Measurements from ENCODE around the gene CELSR3.

The CELSR3 gene

DNA sequence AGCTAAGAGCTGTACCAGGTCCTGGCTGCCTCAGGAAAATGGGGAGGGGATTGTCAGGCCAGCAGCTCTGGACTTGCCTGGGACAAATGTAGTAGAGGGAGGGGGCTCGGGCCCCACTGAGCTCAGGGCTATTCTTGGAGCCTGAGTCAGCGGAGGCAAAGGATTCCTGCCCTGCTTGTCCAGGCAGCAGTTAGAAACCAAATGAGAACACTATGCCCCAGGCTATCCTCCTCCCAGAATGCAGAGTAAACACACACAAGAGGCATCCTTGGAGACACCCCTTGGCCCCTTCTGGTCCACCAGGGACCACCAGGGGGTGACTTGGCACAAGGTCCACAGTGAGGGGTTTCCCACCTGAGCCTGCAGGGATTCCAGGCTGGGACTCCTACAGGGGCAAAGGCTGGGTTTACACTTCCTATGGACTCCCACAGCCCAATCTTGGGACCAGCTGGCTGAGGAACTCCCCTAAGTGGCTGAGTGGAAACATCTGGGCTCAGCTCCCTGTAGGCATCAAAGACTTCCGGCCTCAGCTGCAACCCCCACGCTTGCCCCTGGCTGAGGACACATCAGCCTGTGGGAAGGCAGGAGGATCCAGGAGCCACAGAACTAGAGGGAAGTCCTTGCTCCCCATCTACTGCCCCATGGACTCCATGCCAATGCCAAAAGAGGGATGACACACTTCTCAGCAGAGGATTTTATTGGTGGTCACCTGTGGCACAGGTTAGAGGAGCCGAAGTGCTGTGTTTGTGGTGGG is 64.2 kb downstream of the CELSR3 start:
- DNase-seq = no peak

DNA sequence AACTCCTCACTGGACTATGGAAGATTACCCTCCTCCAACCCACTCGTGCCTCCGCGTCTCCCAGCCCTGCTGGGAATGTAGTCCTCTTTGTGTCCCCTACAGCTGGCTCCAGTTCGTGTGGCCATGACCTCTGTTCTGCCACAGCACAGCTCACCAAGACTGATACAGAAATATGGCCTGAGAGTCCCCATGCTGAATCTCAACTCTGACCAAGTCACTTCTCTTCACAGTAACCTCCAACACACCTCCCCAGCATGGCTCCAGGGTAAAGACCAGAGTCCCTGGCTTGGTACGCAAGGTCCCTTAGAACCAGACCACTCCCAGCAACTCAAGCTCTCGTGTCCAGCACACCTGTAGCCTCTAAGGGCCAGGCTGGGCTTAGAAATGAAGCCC is 65.3 kb downstream of the CELSR3 start:
- no peak for DNase-seq

DNA sequence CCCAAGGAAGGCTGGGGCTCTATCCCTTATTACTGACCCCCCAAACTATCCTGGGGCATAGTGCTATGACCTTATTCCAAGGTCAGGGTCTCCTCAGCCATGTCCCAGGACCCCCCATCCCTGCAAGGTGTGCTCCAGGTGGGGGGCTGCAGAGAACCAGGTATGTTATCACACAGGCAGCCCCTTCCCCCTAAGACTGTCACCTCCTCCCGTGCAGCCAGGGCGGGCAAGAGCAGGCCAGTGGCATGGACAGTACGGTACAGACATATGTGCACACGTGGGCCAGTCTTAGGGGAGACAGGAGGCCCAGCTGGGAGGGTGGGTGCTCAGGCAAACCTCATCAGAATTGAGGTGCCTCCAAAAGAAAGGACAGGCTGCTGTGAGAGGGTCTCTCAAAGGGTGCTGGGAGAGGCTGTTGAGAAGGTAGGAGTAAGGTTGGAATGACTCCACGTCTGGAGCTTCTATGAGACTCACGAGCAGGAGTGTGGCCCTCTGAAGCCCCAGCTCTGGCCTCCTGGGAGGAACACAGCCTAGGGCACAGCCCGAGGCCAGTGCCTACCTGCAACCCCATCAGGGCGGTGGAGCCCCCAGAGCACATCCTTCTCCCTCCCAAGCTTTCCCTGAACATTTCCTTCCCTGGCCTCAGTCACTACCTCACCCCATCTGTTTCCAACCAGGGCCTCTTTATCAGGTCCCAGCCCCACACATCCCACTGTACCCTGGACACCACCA is 65.8 kb downstream of the CELSR3 start:
- DNase-seq = no peak

DNA sequence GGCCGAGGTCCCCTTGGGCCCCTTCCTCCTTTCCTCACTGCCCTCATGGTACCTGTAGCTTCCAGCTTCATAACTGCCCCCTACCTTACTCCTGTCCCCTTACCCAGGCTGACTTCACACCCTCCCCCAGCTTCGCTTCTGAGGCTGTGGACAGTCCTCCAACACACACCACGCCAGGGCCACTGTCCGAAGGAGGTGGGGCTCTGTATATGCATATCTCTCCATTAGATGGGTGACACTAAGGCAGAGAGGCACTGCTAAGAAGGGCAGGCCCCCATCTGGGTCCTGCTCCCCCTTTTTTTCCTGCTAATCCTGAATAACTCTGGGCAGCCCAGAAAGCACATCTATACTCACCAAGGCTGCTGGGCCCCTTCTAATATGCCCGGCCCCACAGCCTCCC is 66.5 kb downstream of the CELSR3 start:
- no peak for DNase-seq

DNA sequence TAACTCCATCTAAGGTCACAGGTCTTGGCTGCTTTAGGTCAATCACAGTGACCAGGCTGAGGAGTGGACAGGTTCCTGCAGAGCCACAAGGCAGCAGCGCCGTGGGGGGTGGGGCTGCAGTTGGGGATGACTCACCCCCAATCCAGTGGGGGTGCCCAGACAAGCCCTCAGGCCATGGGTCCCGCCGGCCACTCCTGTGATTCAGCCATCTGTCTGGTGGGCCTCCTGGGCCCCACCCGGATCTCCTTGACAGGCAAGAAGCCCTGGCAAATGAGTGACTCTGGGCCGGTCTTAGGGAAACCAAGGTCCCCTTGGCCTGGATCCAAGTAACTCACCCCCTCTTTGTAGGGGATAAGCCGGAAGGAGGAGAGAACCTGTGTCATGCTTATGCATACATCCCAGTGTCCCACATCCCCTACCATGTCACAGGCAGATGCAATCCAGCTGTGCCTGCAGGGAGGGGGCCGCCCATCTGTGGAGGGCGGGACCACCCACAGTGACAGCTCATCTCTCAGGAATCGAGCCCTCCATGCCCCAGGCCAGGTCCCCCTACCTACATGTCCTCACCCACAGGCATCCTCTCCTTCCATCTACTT is 67.1 kb downstream of the CELSR3 start:
- no peak for DNase-seq

DNA sequence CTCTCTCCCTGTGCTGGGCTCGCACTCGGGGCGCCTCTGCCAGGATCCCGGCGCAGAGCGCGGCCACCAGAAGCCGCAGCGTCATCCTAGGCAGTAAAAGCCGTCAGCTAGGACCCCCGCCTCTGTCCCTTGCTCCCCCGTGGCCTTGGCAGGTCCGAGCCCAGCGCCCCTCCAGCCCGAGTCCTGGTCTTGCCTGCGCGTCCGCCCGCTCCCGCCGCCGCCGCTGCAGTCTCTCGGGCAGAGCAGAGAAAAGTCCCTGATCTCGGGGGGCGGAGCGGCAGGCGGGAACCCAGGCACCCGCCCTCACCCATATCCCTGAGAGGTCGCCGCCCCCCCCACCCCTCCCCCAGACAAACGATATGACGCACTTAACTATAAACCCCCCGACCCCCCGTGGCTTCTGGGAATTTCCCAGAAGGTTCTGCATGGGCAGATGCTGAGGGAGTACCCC is 67.6 kb downstream of the CELSR3 start, which contains the start of gene COL7A1:
COL7A1 (minus strand) TSS at position 255 of the 451 bp plus-strand sequence; CDS start at position 85, 170 bp downstream.
- no peak for DNase-seq

DNA sequence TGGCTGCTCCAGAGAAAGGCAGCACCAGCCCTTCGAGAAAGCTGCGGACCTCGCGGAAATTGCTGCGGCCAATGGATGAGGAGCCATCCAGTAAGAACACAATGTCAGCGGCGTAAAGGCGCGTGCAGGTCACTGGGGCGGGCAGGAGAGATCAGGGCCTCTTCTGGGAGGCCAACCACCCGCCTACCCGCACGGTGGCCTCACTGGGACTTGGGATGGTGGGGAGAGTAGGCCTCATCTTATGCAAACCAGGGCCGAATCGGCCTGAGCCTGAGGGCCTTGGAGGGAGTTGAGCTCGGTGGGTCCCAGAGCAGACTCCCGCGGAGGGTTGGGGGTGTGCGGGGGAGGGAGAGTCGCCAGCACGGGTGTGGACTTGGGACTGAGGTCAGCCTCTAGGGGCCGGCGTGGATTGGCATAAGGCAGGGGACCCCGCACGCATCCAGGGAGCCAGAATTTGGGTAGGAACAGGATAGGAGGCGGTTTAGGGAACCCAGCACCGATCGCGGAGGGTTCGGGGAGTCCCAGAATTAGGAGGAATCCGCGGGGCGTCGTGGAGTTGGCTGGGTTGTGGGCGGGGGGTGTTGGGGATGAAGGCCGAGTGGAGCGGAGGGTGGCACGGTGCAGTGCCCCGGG is 68.2 kb downstream of the CELSR3 start:
- no peak for DNase-seq

DNA sequence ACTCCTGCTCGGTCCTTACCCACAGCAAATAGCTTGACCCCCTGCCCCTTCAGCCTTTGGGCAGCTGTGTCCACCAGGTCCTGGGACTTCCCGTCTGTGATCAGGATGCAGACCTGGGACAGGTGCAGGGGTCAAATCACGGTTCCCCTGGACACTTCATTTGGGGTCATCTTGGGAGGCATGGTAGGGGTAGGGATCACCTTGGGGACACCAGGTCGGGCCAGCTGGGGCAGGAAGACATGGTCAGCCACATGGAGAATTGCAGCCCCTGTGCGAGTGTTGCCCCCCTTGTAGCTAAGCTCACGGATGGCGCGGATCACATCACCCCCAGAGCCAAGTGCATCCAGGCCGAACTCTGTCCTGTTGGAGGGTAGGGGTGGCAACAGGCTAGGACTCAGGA is 69.3 kb downstream of the CELSR3 start:
- no peak for DNase-seq

DNA sequence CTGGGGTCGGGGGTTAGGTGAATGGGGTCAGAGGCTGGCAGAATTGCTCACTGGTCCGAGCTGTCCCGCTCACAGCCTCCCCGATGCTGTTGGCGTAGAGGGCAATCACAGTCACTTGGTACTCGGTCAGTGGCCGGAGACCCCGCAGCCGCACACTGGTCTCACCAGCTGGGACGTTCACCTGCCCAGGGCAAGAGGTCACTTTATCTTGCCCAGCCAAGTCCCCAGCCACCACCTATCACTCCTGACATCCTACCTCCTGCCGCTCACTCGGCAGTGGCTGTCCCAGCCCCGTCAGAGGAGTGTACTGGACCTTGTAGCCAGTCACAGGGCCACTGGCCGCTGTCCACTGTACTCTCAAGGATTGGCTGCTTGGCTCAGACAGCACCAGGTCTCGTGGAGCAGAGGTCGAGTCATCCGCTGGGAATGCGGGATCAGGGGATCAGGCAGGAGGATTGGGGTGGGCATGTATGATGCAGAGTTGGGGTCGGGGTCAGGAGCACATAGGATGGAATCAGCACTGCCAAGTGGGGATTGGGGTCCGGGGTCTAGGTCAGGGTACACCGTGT is 70.1 kb downstream of the CELSR3 start:
- no peak for DNase-seq

DNA sequence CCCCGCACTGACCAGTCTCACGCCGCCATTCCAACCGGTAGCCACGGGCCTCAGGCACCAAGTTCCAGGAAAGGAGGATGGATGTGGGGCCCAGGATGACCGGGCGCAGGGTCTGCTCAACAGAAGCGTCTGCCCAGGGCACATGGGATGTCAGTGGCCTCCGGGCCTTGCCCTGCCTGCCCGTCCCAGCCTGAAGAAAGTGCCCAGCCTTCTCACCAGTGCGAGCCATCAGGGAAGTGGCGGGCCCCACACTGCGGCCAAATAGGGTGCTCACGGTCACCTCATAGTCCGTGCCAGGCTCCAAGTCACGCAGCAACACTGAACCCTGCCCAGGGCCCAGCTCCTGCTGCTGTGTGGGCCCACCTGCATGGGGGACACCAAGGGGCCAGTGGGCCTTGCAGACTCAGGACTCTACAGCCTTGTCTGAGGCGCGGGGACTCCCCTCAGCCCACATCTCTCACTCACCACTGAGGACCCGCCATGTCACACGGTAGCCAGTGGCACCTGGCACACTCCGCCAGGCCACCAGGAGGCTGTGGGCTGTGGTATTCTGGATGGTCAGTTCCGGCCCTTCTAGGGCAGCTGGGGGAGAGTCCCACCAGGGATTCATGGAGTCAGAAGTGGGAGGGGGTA is 70.7 kb downstream of the CELSR3 start:
- DNase-seq = no peak

DNA sequence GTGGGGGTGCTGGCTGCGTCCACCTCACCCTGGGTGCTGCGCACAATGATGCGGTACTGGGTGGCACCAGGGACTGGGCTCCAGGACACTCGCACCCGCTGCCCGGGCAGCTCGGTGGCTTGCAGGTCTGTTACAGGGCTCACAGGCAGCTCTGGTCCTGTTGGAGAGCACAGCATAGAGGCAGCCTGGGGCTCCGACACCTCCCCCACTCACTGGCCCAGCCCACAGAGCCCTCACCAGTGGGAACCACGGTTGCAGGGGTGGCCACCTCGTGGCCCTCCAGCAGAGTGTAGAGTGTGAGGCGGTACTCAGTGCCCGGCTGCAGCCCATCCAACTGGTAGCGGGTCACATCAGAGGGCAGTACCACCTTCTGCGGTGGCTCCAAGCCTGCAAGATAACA is 71.2 kb downstream of the CELSR3 start:
- DNase-seq = no peak

DNA sequence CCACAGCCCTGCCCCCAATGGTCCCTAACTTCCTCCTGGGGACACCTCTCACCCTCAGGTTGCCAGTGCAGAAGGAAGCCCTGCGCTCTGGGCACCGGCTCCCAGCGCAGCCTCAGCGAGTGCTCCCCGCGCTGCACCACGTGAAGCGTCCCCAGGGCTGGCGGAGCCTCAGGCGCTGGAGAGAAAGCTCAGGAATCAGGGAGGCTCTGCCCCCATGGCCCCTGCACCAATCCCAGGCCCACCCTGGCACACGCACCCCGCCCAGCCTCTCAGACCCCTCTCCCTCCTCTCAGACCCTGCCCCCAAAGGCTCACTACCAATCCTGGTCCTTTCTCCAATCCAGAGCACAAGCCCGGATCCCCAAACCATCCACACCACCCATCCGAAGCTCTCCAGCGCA is 74.5 kb downstream of the CELSR3 start:
- DNase-seq = no peak

DNA sequence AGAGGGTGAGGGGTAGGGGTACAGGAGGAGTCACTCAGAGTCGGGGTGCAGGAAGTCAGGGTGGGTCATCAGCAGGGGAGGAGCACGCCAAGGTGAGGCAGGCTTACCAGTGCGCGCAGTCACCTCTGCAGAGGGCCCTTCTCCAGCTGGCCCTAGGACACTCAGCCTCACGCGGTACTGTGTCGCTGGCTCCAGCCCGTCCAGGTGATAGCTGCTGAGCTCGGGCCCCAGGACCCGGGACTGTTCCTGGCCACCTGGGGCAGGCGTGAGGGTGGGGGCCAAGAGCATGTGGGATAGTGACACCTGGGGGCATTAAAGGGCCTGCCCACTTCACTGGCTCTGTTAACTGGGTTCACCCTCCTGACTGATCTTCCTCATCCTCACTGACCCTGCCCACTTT is 75.0 kb downstream of the CELSR3 start:
- no peak for DNase-seq

All from activated CD4-positive, CD25-positive, alpha-beta regulatory T cell (primary cell).